HG02759 (cell line): ENCODE measurements around the gene PLCH1.
"Not testable (repeated sequence)": the region's sequence is repeated elsewhere in the genome, so short reads cannot be mapped to it uniquely, and the experiment has no call there.

Source experiments
- ATAC-seq: cut with Tn5 transposase; IDR thresholded peaks from one replicate; pipeline ENCODE4 v1.9.1; 2021; ENCODE audit warnings: mild to moderate bottlenecking, moderate library complexity; ENCODE audit not compliant: unreplicated experiment

PLCH1 gene

GRCh38 chr3:155646669-155647068 lies 98.2 kb downstream of the PLCH1 start:
- ATAC-seq: no peak

GRCh38 chr3:155646128-155646527 lies 98.7 kb downstream of the PLCH1 start:
- ATAC-seq: no peak

- ATAC-seq: no peak
Measured at GRCh38 chr3:155643581-155644165, 101.2 kb downstream of the PLCH1 start.

GRCh38 chr3:155641956-155642355 lies 102.9 kb downstream of the PLCH1 start:
- no peak for ATAC-seq

- no peak for ATAC-seq
Measured at GRCh38 chr3:155640098-155640497, 104.8 kb downstream of the PLCH1 start.

- no peak for ATAC-seq
Measured at GRCh38 chr3:155639462-155640055, 105.3 kb downstream of the PLCH1 start.

GRCh38 chr3:155638461-155638860 lies 106.4 kb downstream of the PLCH1 start:
- not testable (repeated sequence) for ATAC-seq

- ATAC-seq: no peak
Measured at GRCh38 chr3:155637567-155637966, 107.3 kb downstream of the PLCH1 start.

GRCh38 chr3:155635056-155635455 lies 109.8 kb downstream of the PLCH1 start:
- no peak for ATAC-seq

GRCh38 chr3:155634121-155634719 lies 110.7 kb downstream of the PLCH1 start:
- ATAC-seq: no peak

- ATAC-seq: no peak
Measured at GRCh38 chr3:155631323-155632019, 113.4 kb downstream of the PLCH1 start.

- ATAC-seq: no peak
Measured at GRCh38 chr3:155629556-155629955, 115.3 kb downstream of the PLCH1 start.

- no peak for ATAC-seq
Measured at GRCh38 chr3:155629056-155629455, 115.8 kb downstream of the PLCH1 start.

GRCh38 chr3:155622647-155623046 lies 122.2 kb downstream of the PLCH1 start:
- not testable (repeated sequence) for ATAC-seq

GRCh38 chr3:155620552-155620951 lies 124.3 kb downstream of the PLCH1 start:
- ATAC-seq: not testable (repeated sequence)

- ATAC-seq: no peak
Measured at GRCh38 chr3:155619118-155619915, 125.6 kb downstream of the PLCH1 start.

GRCh38 chr3:155618543-155618942 lies 126.3 kb downstream of the PLCH1 start:
- ATAC-seq: no peak

- ATAC-seq: no peak
Measured at GRCh38 chr3:155617346-155617925, 127.4 kb downstream of the PLCH1 start.

- not testable (repeated sequence) for ATAC-seq
Measured at GRCh38 chr3:155615141-155615540, 129.7 kb downstream of the PLCH1 start.

- not testable (repeated sequence) for ATAC-seq
Measured at GRCh38 chr3:155614410-155614809, 130.5 kb downstream of the PLCH1 start.

GRCh38 chr3:155611456-155611855 lies 133.4 kb downstream of the PLCH1 start:
- ATAC-seq: no peak
